OCI-LY1 (cell line): Measurements from ENCODE around the gene MEGF8.

Experiments used
- CTCF ChIP-seq: fragments of 200-600 bp; sonication (generic), shearing (Covaris generic); IDR thresholded peaks from 2 replicates; pipeline ENCODE4 v1.5.1; 2017; ENCODE audit warnings: mild to moderate bottlenecking, antibody characterized with exemption, low read length, moderate library complexity, mixed read lengths
- EZH2 ChIP-seq: fragments of 200-600 bp; sonication (generic), shearing (Covaris generic); IDR thresholded peaks from 2 replicates; pipeline ENCODE4 v1.8.0; 2017; ENCODE audit warnings: borderline replicate concordance, mixed run types, mild to moderate bottlenecking, antibody characterized with exemption, low read length, moderate library complexity, mixed read lengths

DNA sequence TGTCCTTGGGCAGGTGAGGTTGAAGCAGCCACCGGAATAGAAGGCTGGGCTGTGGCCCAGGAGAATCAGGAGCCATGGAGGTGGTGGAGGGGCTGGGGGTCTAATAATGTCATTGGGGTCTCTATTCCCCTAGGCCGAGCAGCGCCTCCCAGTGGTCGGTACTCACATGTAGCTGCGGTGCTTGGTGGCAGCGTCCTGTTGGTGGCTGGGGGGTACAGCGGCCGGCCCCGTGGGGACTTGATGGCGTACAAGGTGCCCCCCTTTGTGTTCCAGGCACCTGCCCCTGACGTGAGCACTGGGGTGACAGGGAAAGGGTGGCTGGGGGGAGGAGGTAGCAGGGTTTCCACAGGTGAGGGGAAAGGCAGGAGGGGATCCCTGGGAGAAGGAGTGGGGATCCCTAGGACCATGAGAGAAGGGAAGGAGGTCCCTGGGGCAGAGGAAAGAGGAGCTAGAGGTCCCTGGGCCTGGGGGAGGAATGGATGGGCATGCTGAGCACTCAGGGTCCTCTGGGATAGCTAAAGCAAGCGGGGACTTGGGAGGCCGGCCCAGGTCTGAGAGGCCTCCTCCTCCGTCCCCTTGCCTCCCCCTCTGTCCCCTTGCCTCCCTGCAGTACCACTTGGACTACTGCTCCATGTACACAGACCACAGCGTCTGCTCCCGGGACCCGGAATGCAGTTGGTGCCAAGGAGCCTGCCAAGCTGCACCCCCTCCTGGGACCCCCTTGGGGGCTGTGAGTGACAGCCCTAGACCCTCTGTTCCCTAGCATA is 18.1 kb downstream of the MEGF8 start:
- TF ChIP-seq CTCF (peak; percentile 53), EZH2 (no peak)
